ENCODE data around the gene GADD45B. TPM values are rescaled to one million over a fixed set of nuclear protein-coding genes. Genes with fewer than 3 reads are reported as not detected.
"Not testable (repeated sequence)": the region's sequence is repeated elsewhere in the genome, so short reads cannot be mapped to it uniquely, and the experiment has no call there.

Gene GADD45B
- total RNA-seq, 2 donors from 2014 or later: 233 to 784 TPM

DNA sequence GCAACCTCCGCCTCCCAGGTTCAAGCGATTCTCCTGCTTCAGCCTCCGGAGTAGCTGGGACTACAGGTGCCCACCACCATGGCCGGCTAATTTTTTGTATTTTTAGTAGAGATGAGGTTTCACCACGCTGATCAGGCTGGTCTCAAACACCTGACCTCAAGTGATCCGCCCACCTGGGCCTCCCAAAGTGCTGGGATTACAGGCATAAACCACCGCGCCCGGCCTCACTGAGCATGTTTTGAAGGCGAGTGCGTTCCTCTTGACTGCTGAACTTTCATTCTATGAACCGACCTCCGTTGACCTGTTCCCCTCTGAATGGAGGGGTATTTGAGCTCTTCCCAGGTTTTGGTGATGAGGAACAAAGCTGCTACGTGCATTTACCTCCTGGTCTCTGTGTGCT lies 17.5 kb downstream of the GADD45B start:
- Mint-ChIP-seq H3K27me3 (peaks cover 6 to 19% of the 10 kb centered on the region in 2 donors), H3K4me1 (ENCODE audit: low read depth in 2 of 2) (peaks cover 6 to 17% of the 10 kb centered on the region in 2 donors), H3K4me3 (peak overlapping the region; percentile 68)
- H3K27ac Mint-ChIP-seq; H3K36me3 Mint-ChIP-seq; ATAC-seq; H3K9me3 Mint-ChIP-seq; DNase-seq (ENCODE audit: low spot score): not testable (repeated sequence)

- DNase-seq (ENCODE audit: low spot score) (no peak), ATAC-seq (no peak)
- H3K9me3 Mint-ChIP-seq: no peaks in the 10 kb centered on the region
- H3K4me3 Mint-ChIP-seq: peak overlapping the region; percentile 68
- no peaks in the 10 kb centered on the region for H3K36me3 Mint-ChIP-seq
- H3K4me1 Mint-ChIP-seq (ENCODE audit: low read depth in 2 of 2): peaks cover 6 to 14% of the 10 kb centered on the region in 2 donors
- peaks cover 6 to 19% of the 10 kb centered on the region in 2 donors for H3K27me3 Mint-ChIP-seq
- no peak overlapping the region for H3K27ac Mint-ChIP-seq
These were observed 18.1 kb downstream of the GADD45B start for GRCh38 chr19:2494084-2494446.

DNA sequence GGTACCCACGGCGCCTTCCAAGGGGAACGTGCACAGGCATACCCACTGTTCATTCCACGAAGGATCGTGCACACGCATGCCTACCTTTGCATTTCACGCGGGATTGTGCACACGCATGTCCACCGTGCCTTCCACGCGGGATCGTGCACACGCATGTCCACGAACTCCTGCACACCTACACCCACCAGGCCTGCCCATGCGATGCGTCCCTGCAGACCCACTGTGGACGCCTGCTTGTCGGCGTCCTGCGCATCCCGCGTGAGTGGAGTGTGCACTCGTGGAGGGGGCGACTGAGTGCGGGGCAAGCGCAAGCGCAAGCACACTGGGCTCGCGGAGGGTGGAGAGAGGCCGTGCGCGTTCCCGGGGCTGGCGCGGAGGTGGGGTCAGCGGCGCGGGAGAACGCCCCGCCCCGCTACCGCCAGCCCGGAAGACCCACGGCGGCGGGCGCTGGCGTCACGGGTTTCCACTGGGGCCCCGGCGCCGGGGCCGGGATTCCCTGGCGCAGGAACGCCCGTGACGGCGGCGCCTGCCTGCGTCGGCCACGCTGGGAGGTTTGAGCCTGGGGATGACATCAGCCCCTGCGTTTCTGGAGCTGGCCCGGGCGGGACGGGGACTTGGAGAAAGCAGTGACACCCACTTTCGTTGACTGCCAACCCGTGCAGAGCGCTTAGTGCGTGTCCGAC lies 18.7 kb downstream of the GADD45B start:
- no peaks in the 10 kb centered on the region for H3K9me3 Mint-ChIP-seq
- H3K36me3 Mint-ChIP-seq: no peaks in the 10 kb centered on the region
- peak; percentile 85 to 90 for ATAC-seq
- peak overlapping the region; percentile 68 for H3K4me3 Mint-ChIP-seq
- peak; percentile 77 for DNase-seq (ENCODE audit: low spot score)
- H3K27me3 Mint-ChIP-seq: peaks cover 4 to 16% of the 10 kb centered on the region in 2 donors
- peaks cover 3 to 12% of the 10 kb centered on the region in 2 donors for H3K4me1 Mint-ChIP-seq (ENCODE audit: low read depth in 2 of 2)
- H3K27ac Mint-ChIP-seq: no peak overlapping the region

- peak; percentile 38 to 62 for ATAC-seq
- DNase-seq (ENCODE audit: low spot score): no peak
- H3K4me1 Mint-ChIP-seq (ENCODE audit: low read depth in 2 of 2): peaks cover 0 to 10% of the 10 kb centered on the region in 2 donors
- no peaks in the 10 kb centered on the region for H3K9me3 Mint-ChIP-seq
- no peak overlapping the region for H3K27ac Mint-ChIP-seq
- peaks cover 0 to 13% of the 10 kb centered on the region in 2 donors for H3K27me3 Mint-ChIP-seq
- no peaks in the 10 kb centered on the region for H3K36me3 Mint-ChIP-seq
- H3K4me3 Mint-ChIP-seq: peak overlapping the region; percentile 68
These were observed 19.3 kb downstream of the GADD45B start for GRCh38 chr19:2495130-2495641.

- Mint-ChIP-seq H3K36me3 (no peaks in the 10 kb centered on the region), H3K4me3 (peak overlapping the region; percentile 51), H3K27me3 (peaks cover 0 to 11% of the 10 kb centered on the region in 2 donors), H3K27ac (peak overlapping the region in 1 of 2 donors; percentile 51), H3K9me3 (no peaks in the 10 kb centered on the region), H3K4me1 (ENCODE audit: low read depth in 2 of 2) (peaks cover 0 to 7% of the 10 kb centered on the region in 2 donors)
- DNase-seq (ENCODE audit: low spot score) (no peak), ATAC-seq (peak in 1 of 2 donors; percentile 1)
These were observed 19.9 kb downstream of the GADD45B start for GRCh38 chr19:2495651-2496316.

- H3K27ac Mint-ChIP-seq: no peak overlapping the region
- no peak for ATAC-seq
- no peak for DNase-seq (ENCODE audit: low spot score)
- H3K4me3 Mint-ChIP-seq: no peak overlapping the region
- peaks cover 0 to 5% of the 10 kb centered on the region in 2 donors for H3K27me3 Mint-ChIP-seq
- H3K36me3 Mint-ChIP-seq: no peaks in the 10 kb centered on the region
- no peaks in the 10 kb centered on the region for H3K9me3 Mint-ChIP-seq
- peaks cover 0 to 7% of the 10 kb centered on the region in 2 donors for H3K4me1 Mint-ChIP-seq (ENCODE audit: low read depth in 2 of 2)
These were observed 21.3 kb downstream of the GADD45B start for GRCh38 chr19:2497186-2497585.

- ATAC-seq (no peak), DNase-seq (ENCODE audit: low spot score) (no peak)
- no peak overlapping the region for H3K27ac Mint-ChIP-seq
- H3K4me3 Mint-ChIP-seq: no peak overlapping the region
- no peaks in the 10 kb centered on the region for H3K27me3 Mint-ChIP-seq
- peaks cover 8 to 11% of the 10 kb centered on the region in 2 donors for H3K4me1 Mint-ChIP-seq (ENCODE audit: low read depth in 2 of 2)
- no peaks in the 10 kb centered on the region for H3K9me3 Mint-ChIP-seq
- no peaks in the 10 kb centered on the region for H3K36me3 Mint-ChIP-seq
These were observed 24.2 kb downstream of the GADD45B start for GRCh38 chr19:2500156-2500555.

DNA sequence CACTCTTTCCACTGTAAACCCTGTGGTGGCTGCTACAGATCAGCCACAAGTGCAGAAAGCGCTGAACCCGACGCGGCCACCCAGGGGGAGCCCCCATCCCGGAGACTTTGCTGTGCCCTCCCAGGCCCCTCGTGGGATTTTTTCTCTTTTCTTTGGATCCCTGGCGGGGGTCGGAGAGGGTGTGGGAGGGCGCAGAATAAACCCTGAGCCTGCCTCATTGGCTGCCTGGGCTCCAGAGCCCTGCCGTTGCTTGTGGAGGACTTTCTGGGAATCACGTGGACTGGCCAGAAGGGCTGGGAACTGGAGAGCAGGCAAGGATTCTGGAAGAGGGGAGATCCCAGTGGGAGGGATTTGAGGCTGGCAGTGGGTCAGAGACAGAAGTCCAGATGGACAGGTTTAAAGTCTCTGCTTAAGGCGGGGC lies 24.9 kb downstream of the GADD45B start:
- H3K36me3 Mint-ChIP-seq: no peaks in the 10 kb centered on the region
- H3K27me3 Mint-ChIP-seq: no peaks in the 10 kb centered on the region
- no peaks in the 10 kb centered on the region for H3K9me3 Mint-ChIP-seq
- H3K4me1 Mint-ChIP-seq (ENCODE audit: low read depth in 2 of 2): peaks cover 8 to 11% of the 10 kb centered on the region in 2 donors
- no peak for ATAC-seq
- DNase-seq (ENCODE audit: low spot score): no peak
- no peak overlapping the region for H3K4me3 Mint-ChIP-seq
- no peak overlapping the region for H3K27ac Mint-ChIP-seq

DNA sequence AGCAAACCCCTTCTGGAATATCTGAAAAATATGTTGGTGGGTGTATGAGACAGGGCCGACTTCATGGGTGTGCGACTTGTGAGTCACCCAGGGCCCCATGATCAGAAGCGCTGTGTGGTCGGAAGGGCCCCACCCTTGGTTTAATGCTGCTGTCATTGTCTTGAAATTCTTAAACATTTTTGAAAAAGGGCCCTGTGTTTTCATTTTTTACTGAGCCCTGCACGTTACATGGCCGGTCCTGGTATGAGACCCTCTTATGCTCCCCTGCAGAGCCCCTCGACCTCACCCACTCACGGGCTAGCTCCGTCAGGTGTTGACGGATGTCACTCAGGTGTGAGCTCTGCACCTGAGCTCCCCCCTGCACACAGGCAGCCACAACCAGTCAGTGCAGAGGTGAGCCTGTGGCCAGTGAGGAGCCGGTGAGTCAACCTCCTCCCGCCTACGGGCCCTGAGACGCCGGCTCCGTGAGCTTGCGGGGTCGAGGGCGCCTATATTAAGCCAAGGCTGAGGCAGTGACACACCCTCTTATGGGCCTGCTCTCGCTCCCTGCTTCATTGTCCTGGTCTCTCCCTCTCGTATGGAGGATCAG lies 27.7 kb downstream of the GADD45B start:
- no peaks in the 10 kb centered on the region for H3K36me3 Mint-ChIP-seq
- peak overlapping the region; percentile 73 to 76 for H3K27ac Mint-ChIP-seq
- DNase-seq (ENCODE audit: low spot score) (no peak), ATAC-seq (peak; percentile 66 to 84)
- H3K4me3 Mint-ChIP-seq: peak overlapping the region; percentile 54
- no peaks in the 10 kb centered on the region for H3K9me3 Mint-ChIP-seq
- peaks cover 11 to 18% of the 10 kb centered on the region in 2 donors for H3K4me1 Mint-ChIP-seq (ENCODE audit: low read depth in 2 of 2)
- H3K27me3 Mint-ChIP-seq: no peaks in the 10 kb centered on the region

DNA sequence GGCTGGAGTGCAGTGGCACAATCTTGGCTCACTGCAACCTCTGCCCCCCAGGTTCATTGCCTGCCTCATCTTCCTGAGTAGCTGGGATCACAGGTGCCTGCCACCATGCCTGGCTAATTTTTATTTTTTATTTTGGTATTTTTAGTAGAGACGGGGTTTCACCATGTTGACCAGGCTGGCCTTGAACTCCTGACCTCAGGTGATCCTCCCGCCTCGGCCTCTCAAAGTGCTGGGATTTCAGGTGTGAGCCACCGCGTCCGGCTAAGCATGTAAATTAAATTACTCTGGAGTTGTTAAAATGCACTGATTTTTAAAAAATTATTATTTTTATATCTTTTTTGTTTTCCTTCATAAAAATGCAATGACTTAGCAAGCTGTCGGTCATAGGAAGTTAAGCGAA lies 30.7 kb downstream of the GADD45B start:
- DNase-seq (ENCODE audit: low spot score); H3K27me3 Mint-ChIP-seq; ATAC-seq; H3K4me3 Mint-ChIP-seq; H3K9me3 Mint-ChIP-seq; H3K36me3 Mint-ChIP-seq: not testable (repeated sequence)
- peaks cover 11 to 22% of the 10 kb centered on the region in 2 donors for H3K4me1 Mint-ChIP-seq (ENCODE audit: low read depth in 2 of 2)
- H3K27ac Mint-ChIP-seq: peak overlapping the region in 1 of 2 donors; percentile 55

DNA sequence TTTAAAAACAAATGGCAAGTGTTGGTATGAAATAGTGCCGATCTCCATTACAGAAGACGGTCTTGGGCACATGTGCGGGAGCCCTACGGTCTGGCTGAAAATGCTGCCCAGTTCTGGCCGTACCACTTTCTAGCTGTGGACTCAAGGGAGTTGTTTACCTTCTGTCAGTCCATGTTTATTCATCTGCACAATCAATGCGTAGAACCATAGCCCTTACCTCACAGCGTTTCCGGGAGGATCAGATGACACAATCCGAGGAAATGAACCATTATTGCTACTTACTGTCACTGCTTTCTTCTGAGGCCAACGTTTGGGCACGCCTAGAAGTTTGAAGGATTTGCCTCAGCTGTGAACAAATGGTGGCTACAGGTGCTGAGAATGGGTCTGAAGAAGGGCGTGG lies 31.2 kb downstream of the GADD45B start:
- peak overlapping the region; percentile 55 to 78 for H3K27ac Mint-ChIP-seq
- H3K36me3 Mint-ChIP-seq: no peaks in the 10 kb centered on the region
- peak; percentile 64 to 72 for ATAC-seq
- no peaks in the 10 kb centered on the region for H3K9me3 Mint-ChIP-seq
- peak overlapping the region; percentile 36 for H3K4me3 Mint-ChIP-seq
- H3K4me1 Mint-ChIP-seq (ENCODE audit: low read depth in 2 of 2): peaks cover 11 to 22% of the 10 kb centered on the region in 2 donors
- no peaks in the 10 kb centered on the region for H3K27me3 Mint-ChIP-seq
- DNase-seq (ENCODE audit: low spot score): no peak

GRCh38 chr19:2509096-2509495 lies 33.2 kb downstream of the GADD45B start:
- no peak for DNase-seq (ENCODE audit: low spot score)
- no peak for ATAC-seq
- H3K27me3 Mint-ChIP-seq: no peaks in the 10 kb centered on the region
- H3K4me3 Mint-ChIP-seq: no peak overlapping the region
- H3K27ac Mint-ChIP-seq: no peak overlapping the region
- no peaks in the 10 kb centered on the region for H3K36me3 Mint-ChIP-seq
- H3K9me3 Mint-ChIP-seq: no peaks in the 10 kb centered on the region
- peaks cover under 1 to 17% of the 10 kb centered on the region in 2 donors for H3K4me1 Mint-ChIP-seq (ENCODE audit: low read depth in 2 of 2)

DNA sequence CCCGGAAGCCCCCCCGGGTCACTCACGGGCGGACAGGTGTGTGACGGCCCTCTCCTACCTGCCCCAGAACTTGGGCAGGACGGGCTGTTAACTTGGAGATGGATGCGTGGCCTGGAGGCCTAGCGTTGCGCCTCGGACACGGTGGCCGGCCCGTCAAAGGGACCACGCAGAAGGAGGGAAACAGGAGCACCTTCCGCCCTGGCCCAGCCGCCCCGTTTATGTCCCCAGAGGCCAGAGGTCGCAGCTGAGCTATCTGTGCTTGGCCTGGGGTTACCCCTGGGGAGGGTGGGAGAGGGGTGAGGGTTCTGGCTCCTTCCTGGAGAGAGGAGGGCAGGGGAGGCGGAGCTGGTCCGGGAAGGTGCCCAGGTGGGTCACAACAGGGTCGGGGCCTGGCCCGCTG lies 35.6 kb downstream of the GADD45B start:
- no peaks in the 10 kb centered on the region for H3K36me3 Mint-ChIP-seq

GRCh38 chr19:2511991-2512390 lies 36.1 kb downstream of the GADD45B start:
- Mint-ChIP-seq H3K36me3 (no peaks in the 10 kb centered on the region), H3K9me3 (no peaks in the 10 kb centered on the region), H3K27ac (no peak overlapping the region), H3K27me3 (no peaks in the 10 kb centered on the region), H3K4me3 (no peak overlapping the region), H3K4me1 (ENCODE audit: low read depth in 2 of 2) (peaks cover 0 to 14% of the 10 kb centered on the region in 2 donors)
- DNase-seq (ENCODE audit: low spot score) (no peak), ATAC-seq (peak in 1 of 2 donors; percentile 24)

More for the DNA sequence above, 35.6 kb downstream of the GADD45B start:
- DNase-seq (ENCODE audit: low spot score) (no peak), ATAC-seq (no peak)
- H3K27ac Mint-ChIP-seq: peak overlapping the region in 1 of 2 donors; percentile 32
- no peaks in the 10 kb centered on the region for H3K27me3 Mint-ChIP-seq
- no peaks in the 10 kb centered on the region for H3K9me3 Mint-ChIP-seq
- H3K4me3 Mint-ChIP-seq: no peak overlapping the region
- H3K4me1 Mint-ChIP-seq (ENCODE audit: low read depth in 2 of 2): peaks cover 0 to 15% of the 10 kb centered on the region in 2 donors

All from natural killer cell treated with Interleukin-12 subunit alpha and Interleukin-12 subunit beta and Interleukin-15 and Interleukin-18, amount 100 ng/mL, for 72 hours (primary cell).